NCI-H510A treated with DMSO at 0.1 percent for 48 hours (cell line): ENCODE results near the gene SHLD1.
A peak's percentile ranks its signal among the peaks of the same experiment; 100 is the strongest.
"Not testable (repeated sequence)": the region's sequence is repeated elsewhere in the genome, so short reads cannot be mapped to it uniquely, and the experiment has no call there.

Experiments
- DNase-seq: peaks from one replicate; lab custom pipeline; 2025; lab: John Stamatoyannopoulos, UW

SHLD1 gene, protein sequence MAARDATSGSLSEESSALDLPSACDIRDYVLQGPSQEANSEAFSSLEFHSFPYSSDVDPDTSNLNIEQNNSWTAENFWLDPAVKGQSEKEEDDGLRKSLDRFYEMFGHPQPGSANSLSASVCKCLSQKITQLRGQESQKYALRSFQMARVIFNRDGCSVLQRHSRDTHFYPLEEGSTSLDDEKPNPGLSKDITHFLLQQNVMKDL

GRCh38 chr20:5749952-5750779 is at the start of gene SHLD1:
Gene SHLD1 (plus strand): TSS chr20:5750401. CDS start chr20:5772866, 22,465 bp downstream.
- DNase-seq = peak; percentile 95

GRCh38 chr20:5702339-5702738 is 47.9 kb upstream of the SHLD1 start:
- not testable (repeated sequence) for DNase-seq

DNA sequence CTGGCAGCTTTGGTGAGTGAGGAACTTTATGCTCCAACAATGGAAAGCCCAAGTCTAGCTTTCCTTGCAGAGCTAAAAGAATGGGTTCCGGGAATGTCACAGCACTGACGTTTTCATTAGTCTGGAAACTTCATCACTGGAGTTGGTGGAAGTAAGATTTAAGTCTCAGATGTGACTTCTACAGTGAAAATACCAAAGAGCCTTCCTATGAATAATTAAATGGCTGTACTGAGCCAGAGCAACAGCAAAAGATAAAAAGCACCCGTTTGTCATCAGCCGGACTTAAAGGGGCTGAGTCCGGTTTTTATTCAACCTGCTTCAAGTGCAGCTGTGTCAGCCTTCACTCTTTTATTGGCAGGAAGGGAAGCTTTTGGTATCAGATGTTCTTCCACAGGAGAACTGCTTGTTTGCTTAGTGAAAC is 46.5 kb upstream of the SHLD1 start:
- DNase-seq = peak; percentile 72

GRCh38 chr20:5705827-5706226 is 44.4 kb upstream of the SHLD1 start:
- DNase-seq = no peak

DNA sequence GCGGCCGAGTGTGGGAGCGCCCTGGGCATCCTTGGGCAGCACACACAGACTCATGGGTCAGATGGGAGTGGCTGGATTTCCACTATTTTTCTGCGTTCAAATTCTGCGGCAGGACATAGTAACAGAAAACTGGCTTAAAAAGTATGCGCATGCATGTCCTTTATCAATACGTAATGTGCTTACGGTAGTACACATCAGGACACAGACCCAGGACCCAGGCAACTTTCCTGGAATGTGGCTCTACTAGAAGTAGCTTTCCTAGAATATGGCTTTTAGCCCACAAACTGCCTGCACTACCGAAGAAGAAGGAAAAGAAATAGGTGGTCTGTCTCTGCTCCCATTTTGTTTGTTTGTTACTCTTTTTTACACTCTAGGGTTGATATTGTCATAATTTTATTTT is 43.4 kb upstream of the SHLD1 start:
- no peak for DNase-seq

DNA sequence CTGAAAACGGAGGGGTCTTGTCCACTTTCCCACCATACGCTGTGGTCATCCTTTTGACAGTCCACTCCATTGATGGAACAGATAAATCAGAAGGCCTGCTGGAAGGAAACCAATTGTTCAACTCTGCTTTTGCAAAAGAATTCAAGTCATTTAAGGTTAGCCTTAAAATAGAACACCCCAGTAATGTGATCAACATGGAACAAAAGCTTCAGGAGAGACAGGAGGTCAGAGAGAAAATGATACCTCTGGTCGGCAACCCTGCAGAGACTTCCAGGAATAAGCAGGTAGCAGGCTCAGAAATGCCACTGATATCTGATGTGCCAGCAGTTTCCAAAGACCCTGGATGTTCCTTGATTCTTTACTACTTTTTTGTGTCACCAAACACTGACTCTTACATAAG is 39.6 kb upstream of the SHLD1 start:
- no peak for DNase-seq

DNA sequence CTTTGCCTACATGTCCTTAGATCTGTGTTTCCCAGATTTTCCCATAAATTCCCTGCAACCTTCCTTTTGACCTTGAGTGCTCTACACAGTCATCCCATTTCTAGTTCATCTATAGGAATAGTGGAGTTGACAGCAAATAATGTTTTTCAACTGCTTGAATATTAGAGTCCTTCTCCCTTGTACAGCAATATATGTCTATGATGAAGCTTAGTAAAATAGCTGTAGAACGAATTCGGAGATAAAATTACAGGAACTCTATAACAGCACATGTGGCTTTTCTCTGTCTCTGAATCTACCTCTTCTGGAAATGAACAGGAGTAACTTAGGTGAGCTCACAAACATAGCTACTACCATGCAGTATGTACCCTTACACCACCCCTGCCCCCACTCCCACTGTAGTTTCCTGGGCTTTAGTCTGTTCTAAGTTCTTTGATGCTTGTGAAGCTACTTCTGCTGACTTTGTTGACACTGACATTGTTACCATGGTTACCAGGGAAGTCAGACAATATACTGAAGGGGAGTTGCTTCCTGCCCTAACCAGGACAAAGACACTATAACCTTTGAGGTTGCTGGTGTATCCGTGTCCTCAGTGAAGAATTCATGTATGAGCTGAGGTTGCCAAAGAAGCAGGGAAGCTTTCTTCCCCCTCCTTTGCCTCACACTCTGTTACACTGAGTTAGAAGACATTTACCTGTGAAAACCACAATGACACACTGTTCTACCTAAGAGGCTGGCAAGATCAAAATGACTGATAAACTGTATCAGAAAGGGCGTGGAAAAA is 35.8 kb upstream of the SHLD1 start:
- peak; percentile 79 for DNase-seq

- no peak for DNase-seq
Observed at GRCh38 chr20:5715071-5715841, 34.9 kb upstream of the SHLD1 start.

DNA sequence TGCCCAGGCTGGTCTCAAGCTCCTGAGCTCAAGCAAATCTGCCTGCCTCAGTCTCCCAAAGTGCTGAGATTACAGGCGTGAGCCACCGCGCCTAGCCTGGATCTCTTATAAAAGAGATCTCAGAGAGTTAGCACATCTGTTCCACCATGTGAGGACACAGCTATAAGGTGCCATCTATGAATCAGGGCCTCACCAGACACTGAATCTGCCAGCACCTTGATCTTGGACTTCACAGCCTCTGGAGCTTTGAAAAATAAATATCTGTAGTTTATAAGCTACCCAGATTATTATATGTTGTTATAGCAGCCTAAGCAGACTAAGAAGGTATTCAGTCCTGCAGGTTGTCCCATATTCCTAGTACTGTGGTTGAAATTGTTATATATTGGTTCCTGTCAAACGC is 33.2 kb upstream of the SHLD1 start:
- DNase-seq = no peak

DNA sequence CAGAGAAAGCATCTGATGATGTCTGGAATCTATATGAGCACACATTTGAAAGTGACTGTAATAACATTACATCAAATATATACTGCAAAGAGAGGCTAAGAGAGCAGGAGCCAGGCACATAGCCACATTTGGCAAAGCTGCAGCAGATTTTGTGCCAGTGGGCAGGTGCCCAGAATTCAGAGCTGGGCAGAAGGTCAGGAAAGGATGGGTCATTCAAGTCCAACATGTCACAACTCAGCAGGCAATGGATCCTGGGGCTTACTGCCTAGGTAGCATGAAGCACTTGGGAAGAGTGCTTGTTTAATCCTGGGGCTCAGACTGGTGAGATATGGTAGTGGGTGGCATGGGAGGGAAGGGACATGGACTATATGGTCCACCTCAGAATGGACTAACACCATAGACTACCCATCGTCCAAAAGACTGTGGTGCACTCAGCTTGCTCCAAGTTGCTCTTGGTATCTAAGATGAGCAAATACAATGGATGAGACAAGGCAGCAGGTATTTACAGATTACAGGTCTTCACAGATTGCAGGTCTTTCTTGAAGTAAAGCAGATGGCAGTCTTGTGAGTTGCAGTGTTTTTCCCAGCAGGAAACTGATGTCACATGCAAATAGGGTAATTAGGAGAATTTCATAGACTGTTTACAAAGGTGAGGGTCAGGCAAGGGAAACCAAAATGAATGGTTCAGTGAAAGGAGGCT is 31.2 kb upstream of the SHLD1 start:
- no peak for DNase-seq

DNA sequence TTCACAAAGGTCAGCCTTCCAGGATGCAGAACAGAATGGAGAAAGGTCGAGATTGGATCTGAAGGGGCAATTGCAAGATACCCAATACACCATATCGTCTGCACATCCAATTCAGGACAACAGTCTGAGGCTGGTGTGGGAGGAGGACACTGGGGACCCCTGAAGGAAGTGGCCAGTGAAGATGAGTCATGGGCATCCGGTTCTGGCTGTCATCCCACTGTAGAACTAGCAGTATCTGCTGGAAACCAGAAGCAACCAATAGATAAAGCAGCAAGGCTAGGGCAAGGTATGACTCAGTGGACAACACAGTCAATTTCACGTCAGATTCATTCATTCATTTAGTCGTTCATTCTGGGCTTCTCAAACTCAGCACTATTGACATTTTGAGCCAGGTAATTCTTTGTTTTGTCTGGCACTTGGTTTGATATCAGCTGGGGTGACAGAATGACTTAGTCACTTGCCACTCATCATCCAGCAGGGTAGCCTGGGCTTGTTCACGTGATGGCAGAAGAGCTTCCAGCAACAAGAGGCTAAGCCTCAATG is 30.3 kb upstream of the SHLD1 start:
- DNase-seq = peak; percentile 93

DNA sequence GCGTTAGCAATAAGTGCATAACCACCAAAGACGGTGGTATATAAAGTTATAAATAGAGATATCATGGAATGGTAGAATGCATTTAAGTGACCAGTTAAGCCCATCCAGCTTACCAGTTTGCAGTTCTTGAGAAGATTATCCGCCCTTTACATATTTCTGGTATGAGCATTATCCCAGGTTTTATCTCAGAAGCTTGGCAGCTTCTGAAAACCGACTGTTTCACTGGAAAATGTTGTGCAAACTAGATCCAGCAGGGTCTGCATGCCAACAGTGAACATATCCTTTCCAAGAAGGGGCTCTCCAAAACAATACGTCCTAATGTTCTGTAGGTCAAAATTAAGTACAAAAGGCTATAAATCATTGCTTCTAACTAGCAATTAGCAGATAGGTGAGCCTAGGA is 29.5 kb upstream of the SHLD1 start:
- DNase-seq = no peak

- DNase-seq = not testable (repeated sequence)
Observed at GRCh38 chr20:5721356-5721755, 28.8 kb upstream of the SHLD1 start.

- peak; percentile 25 for DNase-seq
Observed at GRCh38 chr20:5722927-5723326, 27.3 kb upstream of the SHLD1 start.

DNA sequence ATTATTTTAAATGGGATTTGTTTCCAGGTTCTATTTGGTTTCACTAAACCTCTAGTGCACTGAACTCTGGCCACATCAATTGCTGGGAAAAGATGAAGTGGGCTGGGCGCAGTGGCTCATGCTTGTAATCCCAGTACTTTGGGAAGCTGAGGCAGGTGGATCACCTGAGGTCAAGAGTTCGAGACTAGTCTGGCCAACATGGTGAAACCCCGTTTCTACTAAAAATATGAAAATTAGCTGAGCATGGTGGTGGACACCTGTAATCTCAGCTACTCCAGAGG is 25.1 kb upstream of the SHLD1 start:
- not testable (repeated sequence) for DNase-seq

- no peak for DNase-seq
Observed at GRCh38 chr20:5727018-5727515, 23.1 kb upstream of the SHLD1 start.

GRCh38 chr20:5729348-5729747 is 20.9 kb upstream of the SHLD1 start:
- DNase-seq = no peak

- DNase-seq = no peak
Observed at GRCh38 chr20:5730131-5730530, 20.1 kb upstream of the SHLD1 start.

DNA sequence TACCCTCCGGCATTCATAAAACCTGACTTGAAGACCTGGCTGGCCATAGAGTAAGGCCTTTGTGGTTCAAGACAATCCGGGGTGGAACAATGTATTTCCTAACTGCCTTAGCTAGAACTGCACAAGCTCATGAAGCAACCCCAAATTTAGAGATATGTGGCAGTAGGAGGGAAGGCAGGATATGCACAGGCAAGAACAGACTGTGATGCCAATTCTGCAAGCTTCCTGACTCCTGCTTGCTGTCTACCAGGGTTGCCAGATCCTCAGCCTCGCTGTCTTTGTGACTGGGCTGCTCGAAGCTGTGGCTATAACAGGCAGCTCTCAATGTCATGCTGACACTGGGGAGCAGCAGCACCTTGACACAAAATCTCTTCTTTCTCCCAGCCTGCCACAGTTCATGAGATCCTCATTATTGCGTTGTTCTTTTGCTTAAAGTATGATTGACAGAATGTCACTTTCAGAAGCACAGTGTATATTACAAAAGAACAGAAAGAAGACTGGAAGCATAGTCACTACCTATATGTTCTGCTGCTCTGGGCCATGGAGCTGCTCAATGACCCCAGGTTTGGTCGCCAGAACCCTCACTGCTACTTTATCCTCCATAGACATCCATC is 18.3 kb upstream of the SHLD1 start:
- no peak for DNase-seq

DNA sequence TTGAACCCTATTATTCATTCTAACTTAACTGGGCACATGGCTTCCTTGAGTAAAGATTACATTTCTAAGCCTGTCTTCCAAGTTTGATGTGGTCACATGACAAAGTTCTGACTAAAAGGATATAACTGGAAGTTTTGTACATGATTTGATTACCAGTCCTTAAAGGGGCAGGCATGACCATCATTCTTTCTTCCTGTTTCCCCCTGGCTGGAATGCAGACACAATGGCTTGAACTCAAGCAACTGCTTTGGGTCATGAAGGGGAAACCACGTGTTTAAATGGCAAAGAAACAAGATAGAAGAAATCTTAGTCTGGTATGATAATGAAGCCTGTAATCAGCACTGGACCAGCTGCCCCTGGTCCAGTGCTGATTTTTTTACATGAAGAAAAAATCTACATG is 15.6 kb upstream of the SHLD1 start:
- DNase-seq = no peak
